Psoas muscle (tissue), 8 donors: ENCODE data around the gene UNC5C. TPM values are rescaled to one million over a fixed set of nuclear protein-coding genes. Genes with fewer than 3 reads are reported as not detected.

Source experiments
- ATAC-seq, 4 donors: fragments of 200-7000 bp; cut with Tn5 transposase; one replicate each; pipeline ENCODE4 v1.9.1; 2020; ENCODE audit warnings: moderate library complexity in 3 of 4, mild to moderate bottlenecking in 2 of 4
- DNase-seq, 2 donors: peaks; one replicate each; pipeline ENCODE4 v3.0.0-alpha.2; 2020
- H3K27ac ChIP-seq: fragments of 200-600 bp; one replicate; pipeline ENCODE4 v1.8.0; 2022
- H3K27me3 ChIP-seq, 3 donors: fragments of 200-600 bp in 1 of 3; one replicate each; pipeline versions ENCODE4 v1.6.1 to v1.8.0; 2013 to 2022; ENCODE audit warnings: low read length in 2 of 3, mild to moderate bottlenecking in 2 of 3, moderate library complexity in 1 of 3; ENCODE audit not compliant: insufficient read depth in 3 of 3
- H3K36me3 ChIP-seq, 2 donors: fragments of 200-600 bp in 1 of 2; one replicate each; pipeline versions ENCODE4 v1.6.1 to v1.8.0; 2013 to 2022; ENCODE audit warnings: low read depth in 1 of 2, mild to moderate bottlenecking in 1 of 2, moderate library complexity in 1 of 2; ENCODE audit not compliant: insufficient read depth in 1 of 2
- H3K4me1 ChIP-seq: fragments of 200-600 bp; one replicate; pipeline ENCODE4 v1.8.0; 2022
- H3K4me3 ChIP-seq: fragments of 200-600 bp; one replicate; pipeline ENCODE4 v1.8.0; 2022; ENCODE audit warnings: mild to moderate bottlenecking
- H3K9me3 ChIP-seq: fragments of 200-600 bp; one replicate; pipeline ENCODE4 v1.8.0; 2022
- WGBS, 3 donors: extraction: QIAGEN DNeasy Blood & Tissue Kit; methylation state at CpG; one replicate each; pipeline versions ENCODE4 v1.1.6 to v1.1.7; 2013; 5-methylcytosine and 5-hydroxymethylcytosine counted together
- intact Hi-C, 2 donors: fragments of 100-400 bp; cut with DNase I; formaldehyde crosslinking; loops; one replicate each; pipeline versions ENCODE4 v1.11.0 to v1.14.2; 2022
- polyA plus RNA-seq, 3 donors: library from polyadenylated mRNA; stranded (reverse); fragments of 200-250 nt; gene quantifications; one replicate each; pipeline ENCODE4 v1.2.3, GENCODE V29; 2013
- total RNA-seq, 4 donors: library from RNA; stranded (reverse); fragmentation: NEBNext Ultra II Directional in 2 of 4; extraction: Animal tissue kit (Norgen Biotek cat#: 25700) in 2 of 4; gene quantifications; one replicate each; pipeline versions ENCODE4 v1.2.1 to v1.2.4, GENCODE V29; 2021 to 2023
- TF ChIP-seq, protein P1 (sequence below): fragments of 200-600 bp; IDR thresholded peaks from one replicate; pipeline ENCODE4 v1.8.0; 2022; ENCODE audit warnings: antibody characterized with exemption
- donor health status: healthy with polysubstance abuse.
- donor health status: DM: no; HTN: no; CAD: no; lungs with moderate emphysema.
- donor health status: Bipolar disorder and iron deficiency.
- donor health status: healthy.
- donor health status: DM: yes; HTN: yes; CAD: no.
- donor health status: DM: no; HTN: no; CAD: no.
- donor health status: DM: no; HTN: no; CAD: no.
- donor health status: DM: yes; HTN: yes; CAD: no.

UNC5C gene
- total and polyA plus RNA-seq, 7 donors = 0.04 to 1.1 (median 0.19) TPM

DNA sequence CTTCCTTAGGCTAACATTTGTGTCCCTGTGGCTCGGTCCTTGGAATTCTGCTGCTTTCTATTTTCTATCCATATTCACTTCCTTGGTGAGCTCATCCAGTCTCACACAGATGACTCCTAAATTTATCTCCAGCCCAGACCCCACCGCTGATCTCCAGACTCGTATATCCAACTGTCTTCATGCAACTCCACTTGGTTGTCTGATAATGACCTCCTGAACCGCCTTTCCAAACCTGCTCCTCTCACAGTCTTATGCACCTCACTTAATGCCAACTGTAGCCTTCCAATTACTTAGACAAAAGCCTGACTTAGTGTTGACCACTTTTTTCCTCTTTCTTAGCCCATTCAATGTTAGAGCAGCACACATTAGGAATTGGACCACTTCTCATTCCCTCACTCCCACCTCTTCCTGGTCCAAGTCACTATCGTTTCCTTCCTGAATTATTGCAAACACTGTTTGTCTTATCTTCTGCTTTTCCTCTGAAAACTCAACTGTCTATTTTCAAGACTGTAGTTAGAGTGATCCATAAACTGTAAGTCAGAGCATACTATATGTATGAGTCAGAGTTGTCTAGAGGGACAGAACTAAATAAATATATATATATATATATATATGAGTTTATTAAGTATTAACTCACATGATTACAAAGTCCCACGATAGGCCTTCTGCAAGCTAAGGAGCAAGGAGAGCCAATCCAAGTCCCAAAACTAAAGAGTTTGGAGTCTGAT is 292.5 kb downstream of the UNC5C start:
- no peaks in the 10 kb centered on the region for H3K4me1 ChIP-seq
- H3K36me3 ChIP-seq = no peaks in the 10 kb centered on the region
- TF ChIP-seq, protein P1, sequence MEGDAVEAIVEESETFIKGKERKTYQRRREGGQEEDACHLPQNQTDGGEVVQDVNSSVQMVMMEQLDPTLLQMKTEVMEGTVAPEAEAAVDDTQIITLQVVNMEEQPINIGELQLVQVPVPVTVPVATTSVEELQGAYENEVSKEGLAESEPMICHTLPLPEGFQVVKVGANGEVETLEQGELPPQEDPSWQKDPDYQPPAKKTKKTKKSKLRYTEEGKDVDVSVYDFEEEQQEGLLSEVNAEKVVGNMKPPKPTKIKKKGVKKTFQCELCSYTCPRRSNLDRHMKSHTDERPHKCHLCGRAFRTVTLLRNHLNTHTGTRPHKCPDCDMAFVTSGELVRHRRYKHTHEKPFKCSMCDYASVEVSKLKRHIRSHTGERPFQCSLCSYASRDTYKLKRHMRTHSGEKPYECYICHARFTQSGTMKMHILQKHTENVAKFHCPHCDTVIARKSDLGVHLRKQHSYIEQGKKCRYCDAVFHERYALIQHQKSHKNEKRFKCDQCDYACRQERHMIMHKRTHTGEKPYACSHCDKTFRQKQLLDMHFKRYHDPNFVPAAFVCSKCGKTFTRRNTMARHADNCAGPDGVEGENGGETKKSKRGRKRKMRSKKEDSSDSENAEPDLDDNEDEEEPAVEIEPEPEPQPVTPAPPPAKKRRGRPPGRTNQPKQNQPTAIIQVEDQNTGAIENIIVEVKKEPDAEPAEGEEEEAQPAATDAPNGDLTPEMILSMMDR = no peak
- no peak overlapping the region for H3K27ac ChIP-seq
- no peak for DNase-seq
- no peaks in the 10 kb centered on the region for H3K27me3 ChIP-seq
- 79 to 84% (median 81%) methylated on average over 6 of the region's 6 CpGs for WGBS, 3 donors
- no peak for ATAC-seq
- no peak overlapping the region for H3K4me3 ChIP-seq
- H3K9me3 ChIP-seq = no peaks in the 10 kb centered on the region
- intact Hi-C loops = no loop called here

GRCh38 chr4:95255396-95256107 is 293.2 kb downstream of the UNC5C start:
- Histone ChIP-seq H3K36me3 (no peaks in the 10 kb centered on the region), H3K4me3 (no peak overlapping the region), H3K4me1 (no peaks in the 10 kb centered on the region), H3K27me3 (no peaks in the 10 kb centered on the region), H3K9me3 (no peaks in the 10 kb centered on the region), H3K27ac (no peak overlapping the region)
- 73 to 77% (median 74%) methylated on average over 8 of the region's 8 CpGs for WGBS, 3 donors
- DNase-seq (no peak), ATAC-seq (no peak)
- TF ChIP-seq, protein P1 = no peak
- intact Hi-C loops = no loop called here

GRCh38 chr4:95251568-95251967 is 297.2 kb downstream of the UNC5C start:
- no peaks in the 10 kb centered on the region for H3K36me3 ChIP-seq
- ATAC-seq (no peak), DNase-seq (no peak)
- TF ChIP-seq, protein P1 = no peak
- no peak overlapping the region for H3K4me3 ChIP-seq
- H3K27me3 ChIP-seq = no peaks in the 10 kb centered on the region
- intact Hi-C loops = no loop called here
- no peaks in the 10 kb centered on the region for H3K9me3 ChIP-seq
- no peak overlapping the region for H3K27ac ChIP-seq
- 60 to 69% (median 63%) methylated on average over 2 of the region's 2 CpGs for WGBS, 3 donors
- no peaks in the 10 kb centered on the region for H3K4me1 ChIP-seq

GRCh38 chr4:95250544-95251137 is 298.1 kb downstream of the UNC5C start:
- Histone ChIP-seq H3K36me3 (no peaks in the 10 kb centered on the region), H3K27me3 (no peaks in the 10 kb centered on the region), H3K9me3 (no peaks in the 10 kb centered on the region), H3K4me3 (no peak overlapping the region), H3K27ac (no peak overlapping the region), H3K4me1 (no peaks in the 10 kb centered on the region)
- WGBS, 3 donors = 64 to 73% (median 67%) methylated on average over 7 of the region's 7 CpGs
- DNase-seq = no peak
- no peak for ATAC-seq
- intact Hi-C loops = no loop called here
- TF ChIP-seq, protein P1 = no peak
